ENCODE data around the gene CFAP221.

Gene CFAP221

GRCh38 chr2:119641562-119642258 is 97.5 kb downstream of the CFAP221 start:
- DNase-seq, result peak in 53 of 56 donors; percentile 13 to 86 (median 64)

DNA sequence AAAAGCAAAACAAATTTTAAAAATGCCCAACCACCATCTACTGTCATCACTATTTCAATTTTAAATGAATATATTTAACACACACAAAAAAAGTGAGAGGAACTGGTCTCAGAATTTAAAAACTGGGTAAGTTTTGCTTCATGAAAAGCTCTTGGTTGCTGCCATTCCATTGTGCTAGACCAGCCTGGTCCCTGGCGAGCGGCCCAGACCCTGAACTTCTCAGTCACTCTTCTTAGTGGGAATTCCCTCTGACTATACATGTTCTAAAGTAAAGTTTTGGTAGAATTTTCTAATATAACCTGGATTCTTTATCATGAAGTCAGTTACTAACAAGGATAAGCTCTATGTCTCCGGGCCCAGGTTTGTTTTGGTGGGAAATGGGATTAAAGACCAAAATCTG is 99.9 kb downstream of the CFAP221 start:
- DNase-seq, result peak in 5 of 56 donors; percentile 8 to 50 (median 19)

DNA sequence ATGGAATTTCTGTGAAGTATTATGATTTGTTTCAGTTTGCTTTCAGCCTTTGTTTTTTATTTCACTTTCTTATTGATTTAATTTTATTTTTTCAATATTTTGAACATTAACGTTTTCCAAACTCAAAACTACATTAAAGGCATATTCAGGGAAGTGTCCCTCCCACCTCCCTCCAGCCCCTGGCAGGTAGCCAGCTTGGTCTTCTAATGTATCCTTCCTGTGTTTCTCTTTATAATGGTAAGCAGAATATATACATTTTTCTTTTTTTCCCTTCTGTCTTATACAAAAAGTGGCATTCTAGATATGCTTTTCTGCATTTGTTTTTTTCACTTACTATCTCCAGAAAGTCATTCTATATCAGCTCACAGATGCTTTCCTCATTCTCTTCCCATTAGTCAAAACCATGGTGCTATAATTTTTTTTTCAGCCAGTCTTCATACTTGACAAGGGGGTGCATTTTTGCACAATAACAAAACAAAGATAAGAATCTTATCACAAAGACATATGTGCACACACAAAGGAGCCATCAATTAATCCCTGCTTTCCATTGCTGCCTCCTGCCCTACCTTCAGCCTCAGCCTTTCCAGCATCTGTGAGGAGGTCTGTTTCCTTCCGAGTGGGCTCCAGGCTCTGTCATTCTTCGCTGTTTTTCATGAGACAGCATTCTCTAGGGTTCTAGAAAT is 101.1 kb downstream of the CFAP221 start:
- no peak for DNase-seq

- no peak for DNase-seq
Measured at GRCh38 chr2:119646149-119646548, 101.9 kb downstream of the CFAP221 start.

GRCh38 chr2:119647440-119648169 is 103.4 kb downstream of the CFAP221 start:
- no peak for DNase-seq

GRCh38 chr2:119649364-119649917 is 105.2 kb downstream of the CFAP221 start:
- DNase-seq, result no peak

- no peak for DNase-seq
Measured at GRCh38 chr2:119650206-119650605, 106.0 kb downstream of the CFAP221 start.

DNA sequence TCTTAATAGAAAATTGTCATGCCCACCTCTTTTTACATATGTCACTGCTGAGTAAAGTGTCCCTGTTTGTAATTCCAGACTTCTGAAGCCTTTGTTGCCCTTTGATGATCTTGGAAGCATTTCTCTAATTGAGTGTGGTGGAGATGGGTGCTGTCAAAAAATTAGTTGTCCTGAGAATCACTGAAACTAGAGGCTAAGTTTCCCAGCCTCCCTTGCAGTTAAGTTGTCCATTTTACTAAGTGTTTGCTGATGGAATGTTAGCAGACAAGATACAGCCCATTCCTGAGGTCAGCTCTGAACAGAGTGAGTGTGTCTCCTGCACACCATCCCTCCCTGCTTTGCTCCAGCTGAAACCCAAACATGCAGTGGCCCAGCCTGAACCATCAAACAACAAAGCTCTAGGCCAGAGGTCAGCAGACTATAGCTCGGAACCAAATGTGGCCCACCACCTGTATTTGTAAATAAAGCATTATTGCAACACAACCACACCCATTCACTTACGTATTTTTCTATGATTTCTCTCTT is 106.7 kb downstream of the CFAP221 start:
- DNase-seq, result no peak

DNA sequence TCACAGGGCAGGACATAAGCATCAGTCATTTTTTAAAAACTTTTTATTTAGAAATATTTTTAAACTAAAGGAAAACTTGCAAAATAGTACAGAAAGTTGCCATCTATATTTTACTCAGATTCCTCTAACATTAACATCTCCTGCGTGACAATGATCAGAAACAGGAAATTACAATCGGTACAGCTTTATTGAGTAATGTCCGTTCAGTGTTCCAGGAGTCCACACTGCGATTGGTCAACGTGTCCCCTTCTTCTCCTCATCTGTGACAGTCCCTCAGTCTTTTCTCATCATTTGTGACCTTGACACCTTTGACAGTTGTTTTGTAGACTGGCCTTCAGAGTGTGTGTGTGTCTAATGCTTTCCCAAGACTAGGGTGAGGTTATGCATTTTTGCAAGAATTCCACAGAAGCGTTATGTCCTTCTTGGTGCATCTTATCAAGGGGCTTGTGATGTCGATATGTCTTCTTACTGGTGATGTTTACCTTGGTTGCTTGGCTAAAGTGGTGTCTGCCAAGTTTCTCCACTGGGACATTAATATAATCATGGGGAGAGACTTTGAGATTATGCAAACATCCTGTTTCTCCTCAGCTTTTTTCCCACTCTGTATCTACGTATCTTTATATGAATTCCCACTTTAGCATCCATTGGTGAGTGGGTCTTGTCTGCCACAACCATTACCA is 113.4 kb downstream of the CFAP221 start:
- no peak for DNase-seq

GRCh38 chr2:119659601-119660342 is 115.5 kb downstream of the CFAP221 start:
- DNase-seq, result peak in 6 of 56 donors; percentile 18 to 55 (median 35)

DNA sequence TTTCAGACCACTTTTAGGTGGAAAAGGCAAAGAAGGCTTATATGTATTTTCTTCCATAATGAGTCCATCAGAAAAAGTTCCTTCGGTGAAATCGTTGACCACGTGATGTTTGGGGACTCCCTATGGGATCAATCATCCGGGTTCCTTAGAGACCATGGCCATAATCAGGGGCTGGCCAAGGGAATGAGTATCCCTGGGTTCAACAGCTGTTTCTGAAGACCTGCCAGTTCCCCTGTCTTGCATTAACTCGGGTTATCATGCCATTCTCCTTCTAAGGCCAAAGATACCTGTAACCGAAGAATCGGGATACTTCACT is 116.1 kb downstream of the CFAP221 start:
- no peak for DNase-seq

- no peak for DNase-seq
Measured at GRCh38 chr2:119662297-119662696, 118.0 kb downstream of the CFAP221 start.

DNA sequence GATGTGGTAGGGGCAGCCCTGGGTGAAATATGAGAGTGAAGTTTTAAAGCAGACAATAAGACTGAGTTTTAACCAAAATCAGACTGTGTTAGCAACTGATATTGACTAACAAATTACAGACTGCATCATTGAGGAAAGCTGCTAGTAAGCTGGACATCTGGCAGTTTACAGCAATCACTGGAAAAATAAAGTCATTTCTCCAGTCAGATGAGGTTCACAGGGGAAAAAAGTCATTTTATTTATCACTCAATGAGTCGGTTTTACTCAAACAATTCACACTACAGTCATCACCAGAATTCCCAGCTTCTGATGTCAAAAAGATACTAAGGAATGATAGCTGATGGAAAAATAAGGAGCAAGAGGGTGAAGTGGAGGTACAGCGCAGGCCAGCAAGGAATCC is 124.3 kb downstream of the CFAP221 start:
- DNase-seq, result no peak

- DNase-seq, result no peak
Measured at GRCh38 chr2:119671016-119671415, 126.8 kb downstream of the CFAP221 start.

GRCh38 chr2:119671752-119672151 is 127.5 kb downstream of the CFAP221 start:
- DNase-seq, result no peak

- no peak for DNase-seq
Measured at GRCh38 chr2:119672161-119672862, 128.1 kb downstream of the CFAP221 start.

GRCh38 chr2:119673796-119674195 is 129.5 kb downstream of the CFAP221 start:
- no peak for DNase-seq

DNA sequence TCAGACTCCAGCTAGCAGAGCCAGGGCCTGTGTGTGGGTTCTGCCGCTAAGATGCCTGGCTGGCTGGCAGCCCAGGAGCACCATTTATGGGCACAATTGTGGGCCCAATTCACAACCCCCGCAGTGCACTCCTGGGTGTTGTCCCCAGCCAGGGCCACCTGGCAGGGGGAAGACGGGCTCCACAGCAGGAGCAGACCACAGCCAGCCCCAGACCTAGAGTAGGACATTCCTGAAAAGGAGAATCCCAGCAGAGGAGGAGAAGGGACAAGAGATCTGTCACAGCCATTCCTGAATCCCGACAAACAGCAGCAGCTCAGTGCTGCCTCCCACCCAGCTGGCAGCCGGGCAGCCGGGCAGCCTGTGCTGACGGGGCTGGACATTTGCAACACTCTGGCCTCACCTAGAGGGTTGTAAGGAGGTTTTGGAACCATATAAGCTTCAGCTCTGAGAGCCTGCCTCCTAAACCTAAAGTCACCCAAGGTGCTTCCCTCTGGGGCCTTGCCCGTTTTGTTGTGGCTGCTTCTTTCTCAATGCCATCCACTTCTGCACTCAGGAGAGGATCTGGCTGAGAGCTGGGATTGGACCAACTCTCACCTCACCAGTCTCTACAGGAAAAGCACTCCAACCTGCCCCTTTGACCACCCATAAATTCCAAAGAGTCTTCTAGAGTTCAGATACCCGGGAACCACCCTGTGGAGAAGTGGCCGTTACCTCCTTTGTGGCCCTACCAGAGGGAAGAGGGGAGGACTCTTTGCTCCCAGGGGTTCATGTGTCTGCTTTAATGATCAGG is 130.7 kb downstream of the CFAP221 start:
- DNase-seq, result no peak

DNA sequence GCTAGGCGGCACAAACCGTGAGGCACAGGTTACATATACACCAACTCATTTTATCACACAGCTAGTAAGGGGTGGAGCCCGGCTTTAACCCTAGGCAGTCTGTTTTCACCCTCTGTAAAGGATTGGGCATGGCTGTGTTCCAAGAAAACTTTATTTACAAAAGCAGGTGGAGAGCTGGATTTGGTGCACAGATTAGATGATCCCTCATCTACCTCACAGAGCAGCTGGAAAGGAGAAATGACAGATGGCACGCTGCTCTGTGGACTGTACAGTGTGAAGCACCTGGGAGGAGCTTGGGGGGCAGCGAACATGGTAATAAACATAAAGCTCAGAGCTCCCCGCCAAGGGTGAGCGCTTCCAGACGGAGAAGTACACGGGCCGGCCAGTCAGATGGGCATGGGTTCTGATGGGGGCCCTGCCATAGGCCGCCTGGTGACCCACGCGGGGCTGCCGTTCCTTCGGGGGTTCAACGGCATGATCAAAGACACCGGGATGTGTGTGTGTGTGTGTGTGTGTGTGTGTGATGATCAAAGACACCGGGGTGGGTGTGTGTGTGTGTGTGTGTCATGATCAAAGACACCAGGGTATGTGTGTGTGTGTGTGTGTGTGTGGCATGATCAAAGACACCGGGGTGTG is 133.9 kb downstream of the CFAP221 start:
- DNase-seq, result no peak

Measured in nucleus accumbens (tissue), 56 donors.